PC-3 (cell line): ENCODE measurements around the gene RALGPS1. TPM values are rescaled to one million over a fixed set of nuclear protein-coding genes. Genes with fewer than 3 reads are reported as not detected.

ENCODE experiments used
- ATAC-seq: fragments of 200-7000 bp; cut with Tn5 transposase; 2 replicates; pipeline ENCODE4 v1.9.1; 2020; ENCODE audit warnings: mild to moderate bottlenecking, moderate library complexity
- BruUV-seq: library from RNA; stranded (reverse); fragments of 400-500 nt; replicated peaks from 2 replicates; lab custom pipeline; 2021; lab: Mats Ljungman, UMichigan
- CTCF ChIA-PET: fragments of 300-600 bp; sonication (Branson Sonifier 250); formaldehyde crosslinking; loops from one replicate; lab custom pipeline; 2022; ENCODE audit warnings: antibody characterized with exemption; lab: Charles Lee
- POLR2A ChIA-PET: fragments of 300-600 bp; sonication (Branson Sonifier 250); formaldehyde crosslinking; loops from one replicate; lab custom pipeline; 2022; ENCODE audit warnings: antibody characterized with exemption; ENCODE audit not compliant: unreplicated experiment; lab: Charles Lee
- DNase-seq: peaks from one replicate; pipeline ENCODE4 v3.0.0-alpha.2; 2015
- H2AFZ ChIP-seq: fragments of 300-600 bp; sonication (generic); 2 replicates; pipeline ENCODE4 v1.6.0; 2016; ENCODE audit warnings: antibody characterized with exemption, low read length
- H3F3A ChIP-seq: fragments of 300-600 bp; sonication (generic); one replicate; pipeline ENCODE4 v1.6.0; 2017; ENCODE audit warnings: antibody characterized with exemption, low read length, control low read depth, mild to moderate bottlenecking; ENCODE audit not compliant: unreplicated experiment
- H3K27ac ChIP-seq: fragments of 300-600 bp; sonication (generic); 2 replicates; pipeline ENCODE4 v1.5.1; 2016; ENCODE audit warnings: mild to moderate bottlenecking, low read length
- H3K27me3 ChIP-seq: fragments of 300-600 bp; sonication (generic); 2 replicates; pipeline ENCODE4 v1.6.1; 2016; ENCODE audit warnings: low read length, mixed read lengths
- H3K36me3 ChIP-seq: fragments of 300-600 bp; sonication (generic); 2 replicates; pipeline ENCODE4 v1.6.1; 2016; ENCODE audit warnings: low read depth, mixed run types, low read length, mixed read lengths
- H3K4me1 ChIP-seq: fragments of 300-600 bp; sonication (generic); 2 replicates; pipeline ENCODE4 v1.5.1; 2016; ENCODE audit warnings: low read length; ENCODE audit not compliant: insufficient read depth
- H3K4me2 ChIP-seq: fragments of 300-600 bp; sonication (generic); 2 replicates; pipeline ENCODE4 v1.6.0; 2016; ENCODE audit warnings: low read length
- H3K4me3 ChIP-seq: fragments of 300-600 bp; sonication (generic); 2 replicates; pipeline ENCODE4 v1.5.1; 2016; ENCODE audit warnings: mild to moderate bottlenecking, low read length, mixed read lengths
- H3K79me2 ChIP-seq: fragments of 300-600 bp; sonication (generic); 2 replicates; pipeline ENCODE4 v1.6.1; 2017; ENCODE audit warnings: low read length, mixed read lengths
- H3K9ac ChIP-seq: fragments of 300-600 bp; sonication (generic); 2 replicates; pipeline ENCODE4 v1.6.0; 2016; ENCODE audit warnings: mild to moderate bottlenecking, low read length
- H3K9me2 ChIP-seq: fragments of 300-600 bp; sonication (generic); replicated peaks from 2 replicates; pipeline ENCODE4 v1.6.1; 2016; ENCODE audit warnings: mixed run types, low read length, mixed read lengths
- H3K9me3 ChIP-seq: fragments of 300-600 bp; sonication (generic); 2 replicates; pipeline ENCODE4 v1.6.1; 2016; ENCODE audit warnings: low read length, mixed read lengths
- H4K20me1 ChIP-seq: fragments of 300-600 bp; sonication (generic); 2 replicates; pipeline ENCODE4 v1.6.1; 2016; ENCODE audit warnings: low read length, mixed read lengths
- EZH2 ChIP-seq: fragments of 300-600 bp; sonication (generic); IDR thresholded peaks from one replicate; pipeline ENCODE4 v1.6.1; 2017; ENCODE audit warnings: antibody characterized with exemption, mild to moderate bottlenecking, low read length; ENCODE audit not compliant: unreplicated experiment
- EZH2phosphoT487 ChIP-seq: fragments of 300-600 bp; sonication (generic); IDR thresholded peaks from 2 replicates; pipeline ENCODE4 v1.6.1; 2018; ENCODE audit warnings: mild to moderate bottlenecking, antibody characterized with exemption, low read length, borderline replicate concordance
- intact Hi-C: fragments of 100-400 bp; cut with micrococcal nuclease; formaldehyde crosslinking; loops from 2 replicates; pipeline ENCODE4 v1.9.0; 2023
- total RNA-seq: library from RNA; depleted of rRNA; stranded (reverse); fragments of >200 nt; gene quantifications from 2 replicates; pipeline ENCODE4 v1.2.3, GENCODE V29; 2014
- TF ChIP-seq, protein P1 (sequence below): fragments of 300-600 bp; sonication (generic); conservative IDR thresholded peaks from 2 replicates; pipeline ENCODE4 v1.5.1; 2017; ENCODE audit warnings: antibody characterized with exemption, low read depth, mild to moderate bottlenecking, low read length

The RALGPS1 gene
- total RNA-seq, 1 experiment from 2014 or later: 10.2 TPM

DNA sequence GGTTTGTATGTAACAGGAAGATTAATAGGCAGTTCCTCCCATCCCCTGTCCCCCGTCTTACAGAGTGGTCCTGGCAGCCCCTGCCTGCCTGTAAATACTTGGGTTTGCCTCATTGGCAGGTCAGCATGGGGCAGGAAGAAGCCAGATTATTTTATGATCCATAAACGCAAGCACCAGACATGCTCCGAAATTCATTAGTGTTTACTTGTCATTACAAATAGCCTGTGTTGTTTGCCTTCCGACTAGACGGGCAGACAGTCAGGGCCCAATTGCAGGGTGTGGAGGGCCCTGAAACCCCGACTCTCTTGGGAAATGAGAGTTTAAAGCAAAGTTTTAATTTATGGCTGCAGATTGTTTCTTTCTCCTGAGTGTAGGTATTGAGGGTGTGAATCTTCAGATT lies 97.2 kb downstream of the RALGPS1 start:
- H3K9me3 ChIP-seq: no peaks in the 10 kb centered on the region
- H3K27ac ChIP-seq: no peak overlapping the region
- TF ChIP-seq, protein P1, sequence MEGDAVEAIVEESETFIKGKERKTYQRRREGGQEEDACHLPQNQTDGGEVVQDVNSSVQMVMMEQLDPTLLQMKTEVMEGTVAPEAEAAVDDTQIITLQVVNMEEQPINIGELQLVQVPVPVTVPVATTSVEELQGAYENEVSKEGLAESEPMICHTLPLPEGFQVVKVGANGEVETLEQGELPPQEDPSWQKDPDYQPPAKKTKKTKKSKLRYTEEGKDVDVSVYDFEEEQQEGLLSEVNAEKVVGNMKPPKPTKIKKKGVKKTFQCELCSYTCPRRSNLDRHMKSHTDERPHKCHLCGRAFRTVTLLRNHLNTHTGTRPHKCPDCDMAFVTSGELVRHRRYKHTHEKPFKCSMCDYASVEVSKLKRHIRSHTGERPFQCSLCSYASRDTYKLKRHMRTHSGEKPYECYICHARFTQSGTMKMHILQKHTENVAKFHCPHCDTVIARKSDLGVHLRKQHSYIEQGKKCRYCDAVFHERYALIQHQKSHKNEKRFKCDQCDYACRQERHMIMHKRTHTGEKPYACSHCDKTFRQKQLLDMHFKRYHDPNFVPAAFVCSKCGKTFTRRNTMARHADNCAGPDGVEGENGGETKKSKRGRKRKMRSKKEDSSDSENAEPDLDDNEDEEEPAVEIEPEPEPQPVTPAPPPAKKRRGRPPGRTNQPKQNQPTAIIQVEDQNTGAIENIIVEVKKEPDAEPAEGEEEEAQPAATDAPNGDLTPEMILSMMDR: no peak
- no peak for TF ChIP-seq EZH2
- TF ChIP-seq EZH2phosphoT487: no peak
- no peaks in the 10 kb centered on the region for H3F3A ChIP-seq
- no peaks in the 10 kb centered on the region for H3K27me3 ChIP-seq
- H3K4me1 ChIP-seq: peaks cover 10% of the 10 kb centered on the region; the same call in 1 of the 2 replicates
- H4K20me1 ChIP-seq: no peaks in the 10 kb centered on the region
- ChIA-PET POLR2A (no interaction called here), CTCF (no interaction called here)
- DNase-seq: peak; percentile 13
- no peak overlapping the region for H3K4me3 ChIP-seq
- intact Hi-C loops: loop anchor here (5.0 kb wide), 1 partner anchor 44 kb away; no protein-coding TSS in a partner anchor
- ATAC-seq: peak; percentile 85
- peak overlapping the region; percentile 11 for H3K4me2 ChIP-seq
- H3K36me3 ChIP-seq: no peaks in the 10 kb centered on the region
- H3K79me2 ChIP-seq: no peaks in the 10 kb centered on the region
- H3K9ac ChIP-seq: no peak overlapping the region
- H3K9me2 ChIP-seq: no peaks in the 10 kb centered on the region
- no peak overlapping the region for H2AFZ ChIP-seq
- no TSS peak for BruUV-seq

GRCh38 chr9:127012250-127012649 lies 97.7 kb downstream of the RALGPS1 start:
- Histone ChIP-seq H3K27ac (no peak overlapping the region), H3F3A (no peaks in the 10 kb centered on the region), H3K4me1 (peaks cover 10% of the 10 kb centered on the region; the same call in 1 of the 2 replicates), H3K79me2 (no peaks in the 10 kb centered on the region), H3K27me3 (no peaks in the 10 kb centered on the region), H2AFZ (no peak overlapping the region), H4K20me1 (no peaks in the 10 kb centered on the region), H3K9ac (no peak overlapping the region), H3K9me2 (no peaks in the 10 kb centered on the region), H3K36me3 (no peaks in the 10 kb centered on the region), H3K4me2 (no peak overlapping the region), H3K4me3 (no peak overlapping the region), H3K9me3 (no peaks in the 10 kb centered on the region)
- intact Hi-C loops: loop anchor here (5.0 kb wide), 1 partner anchor 45 kb away; no protein-coding TSS in a partner anchor
- TF ChIP-seq EZH2 (no peak), EZH2phosphoT487 (no peak)
- TF ChIP-seq, protein P1: no peak
- BruUV-seq: no TSS peak
- DNase-seq: no peak
- ChIA-PET CTCF (no interaction called here), POLR2A (no interaction called here)
- ATAC-seq: no peak

DNA sequence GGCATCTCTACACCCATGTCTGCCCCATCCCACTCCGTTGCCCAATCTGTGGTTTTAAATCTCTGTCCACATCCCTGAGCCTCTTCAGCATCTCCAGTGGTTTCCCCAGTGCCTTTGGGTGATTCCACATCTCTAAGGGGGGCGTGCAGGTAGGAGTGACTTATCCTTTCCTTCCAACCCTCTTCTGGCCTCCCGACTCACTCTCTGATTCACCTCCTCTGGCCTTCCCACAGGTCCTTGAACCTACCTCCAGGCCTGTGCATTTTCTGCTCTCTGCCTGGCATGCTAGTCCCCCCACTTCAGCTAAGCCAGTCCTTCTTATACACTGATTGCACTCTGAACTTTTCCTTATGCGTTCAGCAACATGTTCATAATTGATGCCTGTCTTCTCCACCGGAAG lies 99.0 kb downstream of the RALGPS1 start:
- Histone ChIP-seq H2AFZ (no peak overlapping the region), H3K4me3 (no peak overlapping the region), H4K20me1 (no peaks in the 10 kb centered on the region), H3K79me2 (no peaks in the 10 kb centered on the region), H3K9ac (no peak overlapping the region), H3K9me3 (no peaks in the 10 kb centered on the region), H3K27ac (no peak overlapping the region), H3K9me2 (no peaks in the 10 kb centered on the region), H3K4me1 (peaks cover 10% of the 10 kb centered on the region; the same call in 1 of the 2 replicates), H3K4me2 (no peak overlapping the region), H3K27me3 (no peaks in the 10 kb centered on the region), H3F3A (no peaks in the 10 kb centered on the region), H3K36me3 (no peaks in the 10 kb centered on the region)
- TF ChIP-seq EZH2 (no peak), EZH2phosphoT487 (no peak)
- TF ChIP-seq, protein P1: no peak
- DNase-seq: peak; percentile 4
- ChIA-PET POLR2A (no interaction called here), CTCF (no interaction called here)
- no TSS peak for BruUV-seq
- no peak for ATAC-seq
- intact Hi-C loops: loop anchor here (5.0 kb wide), 1 partner anchor 46 kb away; no protein-coding TSS in a partner anchor
